Measurements from ENCODE around the gene STK4. TPM values are rescaled to one million over a fixed set of nuclear protein-coding genes. Genes with fewer than 3 reads are reported as not detected.

The STK4 gene
- total and polyA plus RNA-seq, 2 donors (not counting 3 experiments of a cell fraction or from before 2014, with no cell fraction given): 9.1 to 29.6 TPM

DNA sequence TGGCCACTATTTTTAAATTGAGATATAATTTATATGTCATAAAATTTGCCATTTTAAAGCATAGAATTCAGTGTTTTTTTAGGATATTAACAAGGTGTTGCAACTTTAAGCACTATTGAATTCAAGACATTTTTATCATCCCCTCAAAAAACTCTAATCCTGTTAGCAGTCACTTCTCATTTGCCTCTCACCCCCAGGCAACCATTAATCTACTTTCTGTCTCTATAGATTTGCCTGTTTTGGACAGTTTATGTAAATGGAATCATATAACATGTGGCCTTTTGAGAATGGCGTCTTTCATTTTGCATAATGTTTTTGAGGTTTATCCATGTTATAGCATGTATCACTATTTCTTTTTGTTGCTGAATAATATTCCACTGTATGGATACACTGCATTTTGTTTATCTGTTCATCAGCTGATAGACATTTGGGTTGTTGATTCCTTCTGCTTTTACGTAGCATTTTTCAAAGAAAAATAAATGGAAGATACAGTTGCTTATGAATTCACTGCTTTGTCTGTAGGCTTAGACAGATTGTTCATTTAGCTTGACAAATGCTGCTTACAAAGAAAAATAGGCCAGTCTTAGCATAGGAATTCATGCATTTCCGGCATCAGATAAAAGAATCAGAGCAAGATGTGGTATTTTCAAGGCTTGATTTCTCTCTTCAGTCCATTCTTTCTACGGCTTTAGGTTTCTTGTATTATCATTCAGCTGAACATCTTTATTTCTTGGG is 52.9 kb downstream of the STK4 start:
- CTCF ChIA-PET: interaction anchor here (1.0 to 2.0 kb wide), 4 partner anchors 8 to 275 kb away, joined by 3 to 8 read pairs (median 6); no protein-coding TSS in a partner anchor
- Histone ChIP-seq H3K27ac (ENCODE audit: insufficient read depth, low read depth, low read length) (no peak overlapping the region), H3K9me1 (replicated peaks; ENCODE audit: control insufficient read depth, extremely low read depth, insufficient read depth, low read length) (no peaks in the 10 kb centered on the region), H2AFZ (ENCODE audit: low read depth, low read length) (no peak overlapping the region), H3K4me1 (ENCODE audit: control insufficient read depth, extremely low read depth, insufficient read depth, low read length) (no peaks in the 10 kb centered on the region), H3K79me2 (ENCODE audit: control insufficient read depth, insufficient read depth, low read length) (no peaks in the 10 kb centered on the region), H3K4me2 (ENCODE audit: insufficient read depth, low read length) (no peak overlapping the region), H3K4me3 (replicated peaks in 1 of 3; ENCODE audit: insufficient read depth in 1 of 3, low read depth in 1 of 3, low read length in 3 of 3) (no peak overlapping the region), H3K9me3 (replicated peaks; ENCODE audit: control insufficient read depth, insufficient read depth, low read length) (no peaks in the 10 kb centered on the region), H3K36me3 (ENCODE audit: control insufficient read depth in 2 of 2, extremely low read depth in 1 of 2, insufficient read depth in 2 of 2, low read length in 2 of 2) (no peaks in the 10 kb centered on the region), H3K9ac (replicated peaks; ENCODE audit: extremely low read depth, insufficient read depth, low read length) (no peak overlapping the region), H3K27me3 (ENCODE audit: control insufficient read depth in 2 of 2, insufficient read depth in 2 of 2, low read length in 2 of 2) (no peaks in the 10 kb centered on the region), H4K20me1 (replicated peaks; ENCODE audit: control insufficient read depth, extremely low read depth, insufficient read depth, low read length) (peaks cover 6% of the 10 kb centered on the region)
- FAIRE-seq (no peak), DNase-seq (ENCODE audit: low read depth, low spot score) (no peak)
- BruUV-seq (replicated peaks): no TSS peak
- dilution Hi-C loops (cut with MboI; ENCODE audit: extremely low pct_ligation_motif_present, low sequenced_read_pairs) (no loop called here), intact Hi-C loops (cut with micrococcal nuclease) (no loop called here)
- TF ChIP-seq, protein P1, sequence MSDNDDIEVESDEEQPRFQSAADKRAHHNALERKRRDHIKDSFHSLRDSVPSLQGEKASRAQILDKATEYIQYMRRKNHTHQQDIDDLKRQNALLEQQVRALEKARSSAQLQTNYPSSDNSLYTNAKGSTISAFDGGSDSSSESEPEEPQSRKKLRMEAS (IDR thresholded peaks at IDR 0.05; ENCODE audit: insufficient read depth, insufficient read length): no peak
- TF ChIP-seq FOS (IDR thresholded peaks at IDR 0.05; ENCODE audit: borderline replicate concordance, insufficient read depth, low read length): no peak
- TF ChIP-seq JUN (IDR thresholded peaks at IDR 0.05; ENCODE audit: borderline replicate concordance, insufficient read depth, insufficient read length, low read depth): no peak
- no peak for TF ChIP-seq MYC (IDR thresholded peaks at IDR 0.05; ENCODE audit: low read depth, low read length)
- TF ChIP-seq POLR2A (IDR thresholded peaks at IDR 0.05; ENCODE audit: low read depth, low read length): no peak
- no peak for TF ChIP-seq GATA2 (IDR thresholded peaks at IDR 0.05; ENCODE audit: insufficient read depth, insufficient read length, low read depth, low read length)
- POLR2A ChIA-PET: interaction anchor here (0.7 kb wide), 1 partner anchor 18 kb away, joined by 5 read pairs; no protein-coding TSS in a partner anchor

DNA sequence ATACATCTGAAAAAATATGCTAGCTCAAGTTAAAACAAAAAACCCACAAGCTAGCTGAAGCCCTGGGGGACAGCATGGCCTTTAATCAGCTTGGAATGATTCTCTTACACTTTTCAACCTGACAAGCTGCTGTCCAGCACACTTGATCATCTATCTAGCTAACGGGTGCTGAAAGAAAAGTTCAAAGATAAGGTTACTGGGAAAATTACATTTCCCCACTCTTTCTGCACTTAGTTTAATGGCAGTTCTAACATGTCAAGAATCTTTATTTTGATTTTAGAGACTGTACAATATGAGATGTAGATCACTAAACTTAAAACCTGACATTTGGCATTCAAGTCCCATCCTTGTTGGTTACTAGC is 53.4 kb downstream of the STK4 start:
- Histone ChIP-seq H3K9me3 (replicated peaks; ENCODE audit: control insufficient read depth, insufficient read depth, low read length) (no peaks in the 10 kb centered on the region), H3K36me3 (ENCODE audit: control insufficient read depth in 2 of 2, extremely low read depth in 1 of 2, insufficient read depth in 2 of 2, low read length in 2 of 2) (no peaks in the 10 kb centered on the region), H3K9me1 (replicated peaks; ENCODE audit: control insufficient read depth, extremely low read depth, insufficient read depth, low read length) (no peaks in the 10 kb centered on the region), H3K4me2 (ENCODE audit: insufficient read depth, low read length) (no peak overlapping the region), H3K4me1 (ENCODE audit: control insufficient read depth, extremely low read depth, insufficient read depth, low read length) (no peaks in the 10 kb centered on the region), H3K27me3 (ENCODE audit: control insufficient read depth in 2 of 2, insufficient read depth in 2 of 2, low read length in 2 of 2) (no peaks in the 10 kb centered on the region), H3K79me2 (ENCODE audit: control insufficient read depth, insufficient read depth, low read length) (no peaks in the 10 kb centered on the region), H3K27ac (ENCODE audit: insufficient read depth, low read depth, low read length) (no peak overlapping the region), H3K9ac (replicated peaks; ENCODE audit: extremely low read depth, insufficient read depth, low read length) (no peak overlapping the region), H4K20me1 (replicated peaks; ENCODE audit: control insufficient read depth, extremely low read depth, insufficient read depth, low read length) (peaks cover 6% of the 10 kb centered on the region), H2AFZ (ENCODE audit: low read depth, low read length) (no peak overlapping the region), H3K4me3 (replicated peaks in 1 of 3; ENCODE audit: insufficient read depth in 1 of 3, low read depth in 1 of 3, low read length in 3 of 3) (no peak overlapping the region)
- CTCF ChIA-PET: interaction anchor here (1.0 to 2.0 kb wide), 4 partner anchors 9 to 274 kb away, joined by 3 to 8 read pairs (median 6); no protein-coding TSS in a partner anchor
- FAIRE-seq: no peak
- TF ChIP-seq POLR2A (IDR thresholded peaks at IDR 0.05; ENCODE audit: low read depth, low read length) (no peak), GATA2 (IDR thresholded peaks at IDR 0.05; ENCODE audit: insufficient read depth, insufficient read length, low read depth, low read length) (no peak), JUN (IDR thresholded peaks at IDR 0.05; ENCODE audit: borderline replicate concordance, insufficient read depth, insufficient read length, low read depth) (no peak), FOS (IDR thresholded peaks at IDR 0.05; ENCODE audit: borderline replicate concordance, insufficient read depth, low read length) (no peak), MYC (IDR thresholded peaks at IDR 0.05; ENCODE audit: low read depth, low read length) (no peak), EZH2 (IDR thresholded peaks at IDR 0.05; ENCODE audit: borderline replicate concordance, low read depth, low read length, severe bottlenecking) (no peak), POLR2AphosphoS5 (IDR thresholded peaks at IDR 0.05; ENCODE audit: insufficient read depth, low read depth, low read length) (no peak)
- TF ChIP-seq, protein P1 (IDR thresholded peaks at IDR 0.05; ENCODE audit: insufficient read depth, insufficient read length): no peak
- TF ChIP-seq, protein P2, sequence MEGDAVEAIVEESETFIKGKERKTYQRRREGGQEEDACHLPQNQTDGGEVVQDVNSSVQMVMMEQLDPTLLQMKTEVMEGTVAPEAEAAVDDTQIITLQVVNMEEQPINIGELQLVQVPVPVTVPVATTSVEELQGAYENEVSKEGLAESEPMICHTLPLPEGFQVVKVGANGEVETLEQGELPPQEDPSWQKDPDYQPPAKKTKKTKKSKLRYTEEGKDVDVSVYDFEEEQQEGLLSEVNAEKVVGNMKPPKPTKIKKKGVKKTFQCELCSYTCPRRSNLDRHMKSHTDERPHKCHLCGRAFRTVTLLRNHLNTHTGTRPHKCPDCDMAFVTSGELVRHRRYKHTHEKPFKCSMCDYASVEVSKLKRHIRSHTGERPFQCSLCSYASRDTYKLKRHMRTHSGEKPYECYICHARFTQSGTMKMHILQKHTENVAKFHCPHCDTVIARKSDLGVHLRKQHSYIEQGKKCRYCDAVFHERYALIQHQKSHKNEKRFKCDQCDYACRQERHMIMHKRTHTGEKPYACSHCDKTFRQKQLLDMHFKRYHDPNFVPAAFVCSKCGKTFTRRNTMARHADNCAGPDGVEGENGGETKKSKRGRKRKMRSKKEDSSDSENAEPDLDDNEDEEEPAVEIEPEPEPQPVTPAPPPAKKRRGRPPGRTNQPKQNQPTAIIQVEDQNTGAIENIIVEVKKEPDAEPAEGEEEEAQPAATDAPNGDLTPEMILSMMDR (IDR thresholded peaks at IDR 0.05; ENCODE audit: extremely low read depth in 1 of 2, insufficient read depth in 1 of 2, low read depth in 1 of 2, low read length in 2 of 2): no peak
- POLR2A ChIA-PET: no interaction called here
- intact Hi-C loops (cut with micrococcal nuclease): no loop called here
- dilution Hi-C loops (cut with MboI; ENCODE audit: extremely low pct_ligation_motif_present, low sequenced_read_pairs): no loop called here
- DNase-seq (ENCODE audit: low read depth, low spot score): no peak
- BruUV-seq (replicated peaks): no TSS peak

All from endothelial cell of umbilical vein (primary cell).